H1 (cell line): Measurements from ENCODE around the gene GOLGA7B. TPM values are rescaled to one million over a fixed set of nuclear protein-coding genes. Genes with fewer than 3 reads are reported as not detected.

Experiments
- polyA plus RNA-seq, 7 experiments: library from polyadenylated mRNA; depleted of rRNA in 3 of 7; stranded (reverse) in 5 of 7; unstranded in 2 of 7; fragments of >200 nt in 5 of 7; fragments of 200-250 nt in 2 of 7; gene quantifications; 1 replicate in 5 of 7; 2 replicates in 1 of 7; 4 replicates in 1 of 7; pipeline versions ENCODE4 v1.2.1 to v1.2.3, GENCODE V29; 2011 to 2013; ENCODE audit warnings: missing spikeins in 2 of 7, mixed read lengths in 2 of 7
- total RNA-seq: library from RNA; stranded (reverse); fragmentation: NEBNext Ultra II Directional; extraction: Animal tissue kit (Norgen Biotek cat#: 25700); gene quantifications from 2 replicates; pipeline ENCODE4 v1.2.1, GENCODE V29; 2021
- TF ChIP-seq, protein P1 (sequence below): fragments of 300-600 bp; sonication (generic); IDR thresholded peaks from 2 replicates; pipeline ENCODE4 v1.7.1; 2012; ENCODE audit warnings: low read length, moderate library complexity, mild to moderate bottlenecking, inconsistent platforms; ENCODE audit not compliant: insufficient replicate concordance

The GOLGA7B gene
- total and polyA plus RNA-seq, 2 of the 8 experiments (the other 6 are each of a cell fraction or from before 2014, with no cell fraction given) = 0.04 to 0.14 TPM

DNA sequence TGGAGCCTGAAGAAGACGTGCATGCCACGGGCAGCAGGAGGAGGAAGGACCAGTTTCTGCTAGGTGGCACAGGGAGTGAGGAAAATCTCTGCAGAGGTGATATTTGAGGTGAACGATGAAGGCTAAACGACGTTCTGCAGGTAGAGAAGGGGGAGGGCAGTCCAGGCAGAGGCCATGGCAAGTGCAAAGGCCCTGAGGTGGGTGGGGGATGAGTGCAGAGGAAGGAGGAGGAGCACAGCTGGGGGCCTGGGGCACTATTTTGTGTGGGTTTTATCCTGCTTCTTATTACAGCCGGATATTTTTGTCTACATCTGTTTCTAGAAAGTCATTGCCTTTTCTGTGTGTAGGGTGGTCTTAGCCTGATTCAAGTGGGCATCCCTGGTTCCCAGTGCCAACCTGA lies 57.6 kb downstream of the GOLGA7B start (continued):
- TF ChIP-seq, protein P1, sequence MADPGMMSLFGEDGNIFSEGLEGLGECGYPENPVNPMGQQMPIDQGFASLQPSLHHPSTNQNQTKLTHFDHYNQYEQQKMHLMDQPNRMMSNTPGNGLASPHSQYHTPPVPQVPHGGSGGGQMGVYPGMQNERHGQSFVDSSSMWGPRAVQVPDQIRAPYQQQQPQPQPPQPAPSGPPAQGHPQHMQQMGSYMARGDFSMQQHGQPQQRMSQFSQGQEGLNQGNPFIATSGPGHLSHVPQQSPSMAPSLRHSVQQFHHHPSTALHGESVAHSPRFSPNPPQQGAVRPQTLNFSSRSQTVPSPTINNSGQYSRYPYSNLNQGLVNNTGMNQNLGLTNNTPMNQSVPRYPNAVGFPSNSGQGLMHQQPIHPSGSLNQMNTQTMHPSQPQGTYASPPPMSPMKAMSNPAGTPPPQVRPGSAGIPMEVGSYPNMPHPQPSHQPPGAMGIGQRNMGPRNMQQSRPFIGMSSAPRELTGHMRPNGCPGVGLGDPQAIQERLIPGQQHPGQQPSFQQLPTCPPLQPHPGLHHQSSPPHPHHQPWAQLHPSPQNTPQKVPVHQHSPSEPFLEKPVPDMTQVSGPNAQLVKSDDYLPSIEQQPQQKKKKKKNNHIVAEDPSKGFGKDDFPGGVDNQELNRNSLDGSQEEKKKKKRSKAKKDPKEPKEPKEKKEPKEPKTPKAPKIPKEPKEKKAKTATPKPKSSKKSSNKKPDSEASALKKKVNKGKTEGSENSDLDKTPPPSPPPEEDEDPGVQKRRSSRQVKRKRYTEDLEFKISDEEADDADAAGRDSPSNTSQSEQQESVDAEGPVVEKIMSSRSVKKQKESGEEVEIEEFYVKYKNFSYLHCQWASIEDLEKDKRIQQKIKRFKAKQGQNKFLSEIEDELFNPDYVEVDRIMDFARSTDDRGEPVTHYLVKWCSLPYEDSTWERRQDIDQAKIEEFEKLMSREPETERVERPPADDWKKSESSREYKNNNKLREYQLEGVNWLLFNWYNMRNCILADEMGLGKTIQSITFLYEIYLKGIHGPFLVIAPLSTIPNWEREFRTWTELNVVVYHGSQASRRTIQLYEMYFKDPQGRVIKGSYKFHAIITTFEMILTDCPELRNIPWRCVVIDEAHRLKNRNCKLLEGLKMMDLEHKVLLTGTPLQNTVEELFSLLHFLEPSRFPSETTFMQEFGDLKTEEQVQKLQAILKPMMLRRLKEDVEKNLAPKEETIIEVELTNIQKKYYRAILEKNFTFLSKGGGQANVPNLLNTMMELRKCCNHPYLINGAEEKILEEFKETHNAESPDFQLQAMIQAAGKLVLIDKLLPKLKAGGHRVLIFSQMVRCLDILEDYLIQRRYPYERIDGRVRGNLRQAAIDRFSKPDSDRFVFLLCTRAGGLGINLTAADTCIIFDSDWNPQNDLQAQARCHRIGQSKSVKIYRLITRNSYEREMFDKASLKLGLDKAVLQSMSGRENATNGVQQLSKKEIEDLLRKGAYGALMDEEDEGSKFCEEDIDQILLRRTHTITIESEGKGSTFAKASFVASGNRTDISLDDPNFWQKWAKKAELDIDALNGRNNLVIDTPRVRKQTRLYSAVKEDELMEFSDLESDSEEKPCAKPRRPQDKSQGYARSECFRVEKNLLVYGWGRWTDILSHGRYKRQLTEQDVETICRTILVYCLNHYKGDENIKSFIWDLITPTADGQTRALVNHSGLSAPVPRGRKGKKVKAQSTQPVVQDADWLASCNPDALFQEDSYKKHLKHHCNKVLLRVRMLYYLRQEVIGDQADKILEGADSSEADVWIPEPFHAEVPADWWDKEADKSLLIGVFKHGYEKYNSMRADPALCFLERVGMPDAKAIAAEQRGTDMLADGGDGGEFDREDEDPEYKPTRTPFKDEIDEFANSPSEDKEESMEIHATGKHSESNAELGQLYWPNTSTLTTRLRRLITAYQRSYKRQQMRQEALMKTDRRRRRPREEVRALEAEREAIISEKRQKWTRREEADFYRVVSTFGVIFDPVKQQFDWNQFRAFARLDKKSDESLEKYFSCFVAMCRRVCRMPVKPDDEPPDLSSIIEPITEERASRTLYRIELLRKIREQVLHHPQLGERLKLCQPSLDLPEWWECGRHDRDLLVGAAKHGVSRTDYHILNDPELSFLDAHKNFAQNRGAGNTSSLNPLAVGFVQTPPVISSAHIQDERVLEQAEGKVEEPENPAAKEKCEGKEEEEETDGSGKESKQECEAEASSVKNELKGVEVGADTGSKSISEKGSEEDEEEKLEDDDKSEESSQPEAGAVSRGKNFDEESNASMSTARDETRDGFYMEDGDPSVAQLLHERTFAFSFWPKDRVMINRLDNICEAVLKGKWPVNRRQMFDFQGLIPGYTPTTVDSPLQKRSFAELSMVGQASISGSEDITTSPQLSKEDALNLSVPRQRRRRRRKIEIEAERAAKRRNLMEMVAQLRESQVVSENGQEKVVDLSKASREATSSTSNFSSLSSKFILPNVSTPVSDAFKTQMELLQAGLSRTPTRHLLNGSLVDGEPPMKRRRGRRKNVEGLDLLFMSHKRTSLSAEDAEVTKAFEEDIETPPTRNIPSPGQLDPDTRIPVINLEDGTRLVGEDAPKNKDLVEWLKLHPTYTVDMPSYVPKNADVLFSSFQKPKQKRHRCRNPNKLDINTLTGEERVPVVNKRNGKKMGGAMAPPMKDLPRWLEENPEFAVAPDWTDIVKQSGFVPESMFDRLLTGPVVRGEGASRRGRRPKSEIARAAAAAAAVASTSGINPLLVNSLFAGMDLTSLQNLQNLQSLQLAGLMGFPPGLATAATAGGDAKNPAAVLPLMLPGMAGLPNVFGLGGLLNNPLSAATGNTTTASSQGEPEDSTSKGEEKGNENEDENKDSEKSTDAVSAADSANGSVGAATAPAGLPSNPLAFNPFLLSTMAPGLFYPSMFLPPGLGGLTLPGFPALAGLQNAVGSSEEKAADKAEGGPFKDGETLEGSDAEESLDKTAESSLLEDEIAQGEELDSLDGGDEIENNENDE = no peak
